Bone marrow (tissue), 2 donors: ENCODE data around the gene SEBOX.

Experiments
- DNase-seq, 2 donors: peaks; one replicate each; lab custom pipeline; 2025; lab: John Stamatoyannopoulos, UW

Gene SEBOX

GRCh38 chr17:28364665-28365363 lies at the start of gene SEBOX:
Gene SEBOX (minus strand): TSS chr17:28365199. CDS start chr17:28365151, 48 bp downstream.
- no peak for DNase-seq

GRCh38 chr17:28413804-28414203 lies 48.8 kb upstream of the SEBOX start:
- DNase-seq = no peak

GRCh38 chr17:28412099-28412498 lies 47.1 kb upstream of the SEBOX start:
- no peak for DNase-seq

GRCh38 chr17:28407974-28408306 lies 42.9 kb upstream of the SEBOX start:
- DNase-seq = no peak

GRCh38 chr17:28407130-28407973 lies 42.4 kb upstream of the SEBOX start:
- no peak for DNase-seq

- no peak for DNase-seq
Measured at GRCh38 chr17:28406473-28406814, 41.4 kb upstream of the SEBOX start.

GRCh38 chr17:28405632-28406472 lies 40.9 kb upstream of the SEBOX start, which contains the start of gene SLC46A1:
Gene SLC46A1 (minus strand): TSS chr17:28406212. CDS start chr17:28406114, 98 bp downstream.
- DNase-seq = no peak

- no peak for DNase-seq
Measured at GRCh38 chr17:28404812-28405570, 40.0 kb upstream of the SEBOX start.

GRCh38 chr17:28404461-28404811 lies 39.4 kb upstream of the SEBOX start:
- DNase-seq = no peak

GRCh38 chr17:28404007-28404406 lies 39.0 kb upstream of the SEBOX start:
- no peak for DNase-seq

GRCh38 chr17:28402844-28403243 lies 37.8 kb upstream of the SEBOX start:
- no peak for DNase-seq

- no peak for DNase-seq
Measured at GRCh38 chr17:28402224-28402630, 37.2 kb upstream of the SEBOX start.

GRCh38 chr17:28399808-28400207 lies 34.8 kb upstream of the SEBOX start:
- DNase-seq = no peak

GRCh38 chr17:28398280-28398981 lies 33.4 kb upstream of the SEBOX start:
- DNase-seq = no peak

- DNase-seq = no peak
Measured at GRCh38 chr17:28397687-28398279, 32.8 kb upstream of the SEBOX start.

- DNase-seq = no peak
Measured at GRCh38 chr17:28397275-28397674, 32.3 kb upstream of the SEBOX start.

GRCh38 chr17:28396635-28397239 lies 31.7 kb upstream of the SEBOX start:
- DNase-seq = no peak

- no peak for DNase-seq
Measured at GRCh38 chr17:28395968-28396367, 31.0 kb upstream of the SEBOX start.

- no peak for DNase-seq
Measured at GRCh38 chr17:28395426-28395825, 30.4 kb upstream of the SEBOX start.

GRCh38 chr17:28394337-28395116 lies 29.5 kb upstream of the SEBOX start:
- no peak for DNase-seq
